Measurements from ENCODE around the gene CNOT6L. TPM values are rescaled to one million over a fixed set of nuclear protein-coding genes. Genes with fewer than 3 reads are reported as not detected.

The CNOT6L gene
- total and polyA plus RNA-seq, 2 of the 13 experiments (the other 11 are each of a cell fraction or from before 2014, with no cell fraction given), result 7.9 to 13.5 TPM

DNA sequence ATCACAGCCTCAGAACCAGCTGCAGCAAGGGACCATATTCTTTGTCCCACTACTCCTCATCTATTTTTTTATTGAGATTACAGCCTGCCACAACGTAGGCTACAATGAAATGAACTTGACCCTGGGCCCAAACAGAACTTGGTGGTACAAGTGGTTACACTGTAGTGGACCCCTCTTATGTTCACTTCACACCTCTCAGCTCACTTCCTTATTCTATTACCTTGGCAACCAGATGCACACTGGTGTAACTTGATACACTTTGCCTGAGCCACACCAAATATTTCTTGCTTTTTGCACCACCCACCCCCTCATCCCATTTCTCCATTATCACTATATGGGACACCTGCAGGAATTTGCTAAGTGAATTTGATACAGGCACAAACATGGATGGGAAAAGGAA is 107.7 kb downstream of the CNOT6L start:
- ATAC-seq, result no peak
- Histone ChIP-seq H3K9me3 (ENCODE audit: low read length) (no peaks in the 10 kb centered on the region), H3K4me2 (ENCODE audit: low read depth, low read length) (no peak overlapping the region), H2AFZ (ENCODE audit: low read length) (no peak overlapping the region), H3K36me3 (replicated peaks in 1 of 2; ENCODE audit: control insufficient read depth in 1 of 2, insufficient read depth in 2 of 2, low read length in 2 of 2) (no peaks in the 10 kb centered on the region), H3K27me3 (ENCODE audit: control insufficient read depth in 1 of 2, insufficient read depth in 2 of 2, low read length in 2 of 2) (no peaks in the 10 kb centered on the region), H3K27ac (ENCODE audit: extremely low read length, insufficient read depth, low read length) (no peak overlapping the region), H3K9ac (ENCODE audit: insufficient read depth, low read depth, low read length) (no peak overlapping the region), H3K4me3 (replicated peaks in 1 of 3; ENCODE audit: insufficient read depth in 1 of 3, low read depth in 2 of 3, low read length in 3 of 3) (no peak overlapping the region), H3K4me1 (ENCODE audit: insufficient read depth, low read length) (peaks cover 15% of the 10 kb centered on the region), H4K20me1 (ENCODE audit: insufficient read depth, low read length) (no peaks in the 10 kb centered on the region), H3K79me2 (ENCODE audit: insufficient read depth, low read length) (no peaks in the 10 kb centered on the region)
- in situ Hi-C loops (cut with HindIII; ENCODE audit: extremely low pct_ligation_motif_present, low pct_unique_long_range_greater_than_20kb), result no loop called here
- BruUV-seq (replicated peaks), result no TSS peak
- FAIRE-seq, result no peak
- ChIA-PET POLR2A (no interaction called here), CTCF (ENCODE audit: low intra/inter-chr PET ratio, low total read pairs) (no interaction called here)
- intact Hi-C loops (cut with micrococcal nuclease; ENCODE audit: unreplicated experiment), result no loop called here
- DNase-seq (ENCODE audit: low spot score), result no peak
- TF ChIP-seq CEBPB (IDR thresholded peaks at IDR 0.05; ENCODE audit: borderline replicate concordance, low read depth, low read length), result no peak
- TF ChIP-seq HCFC1 (IDR thresholded peaks at IDR 0.05; ENCODE audit: low read depth, low read length), result no peak
- no peak for TF ChIP-seq ZNF670 (CRISPR knock-in tag; IDR thresholded peaks at IDR 0.05; ENCODE audit: borderline replicate concordance)
- TF ChIP-seq ZNF839 (CRISPR knock-in tag; IDR thresholded peaks at IDR 0.05; ENCODE audit: borderline replicate concordance), result no peak
- no peak for TF ChIP-seq CENPT (CRISPR knock-in tag; IDR thresholded peaks at IDR 0.05; ENCODE audit: low read depth)
- TF ChIP-seq NFIC (IDR thresholded peaks at IDR 0.05; ENCODE audit: low read length), result no peak
- TF ChIP-seq, protein P1, sequence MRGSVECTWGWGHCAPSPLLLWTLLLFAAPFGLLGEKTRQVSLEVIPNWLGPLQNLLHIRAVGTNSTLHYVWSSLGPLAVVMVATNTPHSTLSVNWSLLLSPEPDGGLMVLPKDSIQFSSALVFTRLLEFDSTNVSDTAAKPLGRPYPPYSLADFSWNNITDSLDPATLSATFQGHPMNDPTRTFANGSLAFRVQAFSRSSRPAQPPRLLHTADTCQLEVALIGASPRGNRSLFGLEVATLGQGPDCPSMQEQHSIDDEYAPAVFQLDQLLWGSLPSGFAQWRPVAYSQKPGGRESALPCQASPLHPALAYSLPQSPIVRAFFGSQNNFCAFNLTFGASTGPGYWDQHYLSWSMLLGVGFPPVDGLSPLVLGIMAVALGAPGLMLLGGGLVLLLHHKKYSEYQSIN (CRISPR knock-in tag; IDR thresholded peaks at IDR 0.05; ENCODE audit: borderline replicate concordance), result no peak
- no peak for TF ChIP-seq ERF (CRISPR knock-in tag; IDR thresholded peaks at IDR 0.05)
- TF ChIP-seq KDM6A (CRISPR knock-in tag; IDR thresholded peaks at IDR 0.05; ENCODE audit: low read depth), result no peak
- TF ChIP-seq, protein P2, sequence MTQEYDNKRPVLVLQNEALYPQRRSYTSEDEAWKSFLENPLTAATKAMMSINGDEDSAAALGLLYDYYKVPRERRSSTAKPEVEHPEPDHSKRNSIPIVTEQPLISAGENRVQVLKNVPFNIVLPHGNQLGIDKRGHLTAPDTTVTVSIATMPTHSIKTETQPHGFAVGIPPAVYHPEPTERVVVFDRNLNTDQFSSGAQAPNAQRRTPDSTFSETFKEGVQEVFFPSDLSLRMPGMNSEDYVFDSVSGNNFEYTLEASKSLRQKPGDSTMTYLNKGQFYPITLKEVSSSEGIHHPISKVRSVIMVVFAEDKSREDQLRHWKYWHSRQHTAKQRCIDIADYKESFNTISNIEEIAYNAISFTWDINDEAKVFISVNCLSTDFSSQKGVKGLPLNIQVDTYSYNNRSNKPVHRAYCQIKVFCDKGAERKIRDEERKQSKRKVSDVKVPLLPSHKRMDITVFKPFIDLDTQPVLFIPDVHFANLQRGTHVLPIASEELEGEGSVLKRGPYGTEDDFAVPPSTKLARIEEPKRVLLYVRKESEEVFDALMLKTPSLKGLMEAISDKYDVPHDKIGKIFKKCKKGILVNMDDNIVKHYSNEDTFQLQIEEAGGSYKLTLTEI (CRISPR knock-in tag; conservative IDR thresholded peaks at IDR 0.05), result no peak
- no peak for TF ChIP-seq RFX5 (IDR thresholded peaks at IDR 0.05; ENCODE audit: low read depth, low read length)
- TF ChIP-seq, protein P3, sequence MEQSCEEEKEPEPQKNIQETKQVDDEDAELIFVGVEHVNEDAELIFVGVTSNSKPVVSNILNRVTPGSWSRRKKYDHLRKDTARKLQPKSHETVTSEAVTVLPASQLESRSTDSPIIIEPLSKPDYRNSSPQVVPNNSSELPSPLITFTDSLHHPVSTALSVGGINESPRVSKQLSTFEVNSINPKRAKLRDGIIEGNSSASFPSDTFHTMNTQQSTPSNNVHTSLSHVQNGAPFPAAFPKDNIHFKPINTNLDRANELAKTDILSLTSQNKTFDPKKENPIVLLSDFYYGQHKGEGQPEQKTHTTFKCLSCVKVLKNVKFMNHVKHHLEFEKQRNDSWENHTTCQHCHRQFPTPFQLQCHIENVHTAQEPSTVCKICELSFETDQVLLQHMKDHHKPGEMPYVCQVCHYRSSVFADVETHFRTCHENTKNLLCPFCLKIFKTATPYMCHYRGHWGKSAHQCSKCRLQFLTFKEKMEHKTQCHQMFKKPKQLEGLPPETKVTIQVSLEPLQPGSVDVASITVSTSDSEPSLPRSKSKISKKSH (CRISPR knock-in tag; IDR thresholded peaks at IDR 0.05; ENCODE audit: borderline replicate concordance), result no peak
- 100% methylated on average over 1 of the region's 1 CpG for WGBS (ENCODE audit: low lambda C conversion rate)
